GM12878 (cell line): ENCODE results near the gene MOXD1. TPM values are rescaled to one million over a fixed set of nuclear protein-coding genes. Genes with fewer than 3 reads are reported as not detected.

Experiments
- CBFB ChIP-seq: IDR thresholded peaks from 2 replicates; pipeline ENCODE4 v1.6.1; 2016; ENCODE audit warnings: antibody characterized with exemption, low read depth
- EGR1 ChIP-seq, 2 experiments: IDR thresholded peaks; 1 replicate in 1 of 2; 2 replicates in 1 of 2; pipeline ENCODE4 v1.6.1; 2011 to 2012; ENCODE audit warnings: low read depth in 2 of 2, low read length in 2 of 2, borderline replicate concordance in 1 of 2, mild to moderate bottlenecking in 1 of 2, moderate library complexity in 1 of 2
- HDAC2 ChIP-seq: fragments of 200-600 bp; sonication (generic); IDR thresholded peaks from 2 replicates; pipeline ENCODE4 v1.6.1; 2017
- IRF3 ChIP-seq: fragments of 450-650 bp; IDR thresholded peaks from 2 replicates; pipeline ENCODE4 v1.6.1; 2014; ENCODE audit warnings: mild to moderate bottlenecking
- KDM1A ChIP-seq: fragments of 200-600 bp; sonication (generic); IDR thresholded peaks from 2 replicates; pipeline ENCODE4 v1.6.1; 2016; ENCODE audit warnings: borderline replicate concordance
- KLF5 ChIP-seq: fragments of 450-650 bp; IDR thresholded peaks from 2 replicates; pipeline ENCODE4 v1.6.1; 2014; ENCODE audit warnings: mild to moderate bottlenecking; ENCODE audit not compliant: partially characterized antibody
- MEF2B ChIP-seq: fragments of 450-650 bp; IDR thresholded peaks from 2 replicates; pipeline ENCODE4 v1.6.1; 2018; ENCODE audit warnings: mild to moderate bottlenecking, moderate library complexity; ENCODE audit not compliant: partially characterized antibody, poor library complexity, severe bottlenecking
- NFYA ChIP-seq: IDR thresholded peaks from 2 replicates; pipeline ENCODE4 v1.6.1; 2011; ENCODE audit warnings: low read depth, mild to moderate bottlenecking, low read length, improper control_type of control experiment, borderline replicate concordance
- NR2C1 ChIP-seq: fragments of 450-650 bp; IDR thresholded peaks from 2 replicates; pipeline ENCODE4 v1.6.1; 2017; ENCODE audit warnings: antibody characterized with exemption, mild to moderate bottlenecking, moderate library complexity
- PML ChIP-seq: IDR thresholded peaks from 2 replicates; pipeline ENCODE4 v1.6.1; 2012; ENCODE audit warnings: low read length, inconsistent platforms
- RAD21 ChIP-seq: IDR thresholded peaks from 2 replicates; pipeline ENCODE4 v1.6.1; 2011; ENCODE audit warnings: mild to moderate bottlenecking, low read depth, low read length, moderate library complexity; ENCODE audit not compliant: insufficient read depth
- RB1 ChIP-seq: fragments of 450-650 bp; formaldehyde crosslinking; IDR thresholded peaks from 2 replicates; pipeline ENCODE4 v1.6.1; 2017; ENCODE audit warnings: mild to moderate bottlenecking, borderline replicate concordance
- RCOR1 ChIP-seq: conservative IDR thresholded peaks from 2 replicates; pipeline ENCODE4 v1.6.1; 2012; ENCODE audit warnings: low read depth, low read length, improper control_type of control experiment
- RUNX3 ChIP-seq: IDR thresholded peaks from 2 replicates; pipeline ENCODE4 v1.6.1; 2012; ENCODE audit warnings: low read length, inconsistent platforms
- SP1 ChIP-seq: IDR thresholded peaks from one replicate; pipeline ENCODE4 v1.6.1; 2011; ENCODE audit warnings: low read depth, low read length
- SRF ChIP-seq, 2 experiments: IDR thresholded peaks; 2 replicates each; pipeline ENCODE4 v1.6.1; 2011; ENCODE audit warnings: low read depth in 2 of 2, low read length in 2 of 2, mild to moderate bottlenecking in 1 of 2, moderate library complexity in 1 of 2
- STAT3 ChIP-seq: IDR thresholded peaks from 2 replicates; pipeline ENCODE4 v1.6.1; 2011; ENCODE audit warnings: low read depth, low read length, improper control_type of control experiment
- YBX1 ChIP-seq: fragments of 450-650 bp; IDR thresholded peaks from 2 replicates; pipeline ENCODE4 v1.6.1; 2016; ENCODE audit warnings: antibody characterized with exemption
- ZBTB33 ChIP-seq: fragments of 450-650 bp; IDR thresholded peaks from 2 replicates; pipeline ENCODE4 v1.6.1; 2017; ENCODE audit warnings: mild to moderate bottlenecking
- ZNF622 ChIP-seq: fragments of 450-650 bp; IDR thresholded peaks from 2 replicates; pipeline ENCODE4 v1.6.1; 2017; ENCODE audit warnings: mild to moderate bottlenecking, inconsistent platforms
- polyA plus RNA-seq, 11 experiments: library from polyadenylated mRNA; depleted of rRNA in 4 of 11; unstranded in 6 of 11; stranded (reverse) in 5 of 11; fragments of >200 nt; fragmentation: Nextera tagmentation in 4 of 11; fragmentation: Illumina TruSeq in 1 of 11; extraction: Ambion mirVana in 4 of 11; extraction: Trizol in 1 of 11; gene quantifications; 1 replicate in 1 of 11; 2 replicates in 10 of 11; pipeline versions ENCODE4 v1.2.1 to v1.2.3, GENCODE V29; 2011 to 2016; ENCODE audit warnings: inconsistent platforms in 2 of 11, missing spikeins in 2 of 11, low read depth in 1 of 11
- total RNA-seq, 4 experiments: library from RNA; depleted of rRNA in 3 of 4; stranded (reverse); fragments of >200 nt in 3 of 4; fragmentation: Illumina TruSeq in 1 of 4; extraction: Trizol in 1 of 4; gene quantifications; 2 replicates each; pipeline versions ENCODE4 v1.2.1 to v1.2.3, GENCODE V29; 2013 to 2021
- TF ChIP-seq, protein P1 (sequence below): fragments of 450-650 bp; IDR thresholded peaks from 2 replicates; pipeline ENCODE4 v1.6.1; 2016; ENCODE audit warnings: mild to moderate bottlenecking, moderate library complexity, borderline replicate concordance
- TF ChIP-seq, protein P2 (sequence below): fragments of 450-650 bp; formaldehyde crosslinking; IDR thresholded peaks from 2 replicates; pipeline ENCODE4 v1.5.0; 2022; ENCODE audit warnings: mild to moderate bottlenecking, missing genetic modification characterization

MOXD1 gene
- total and polyA plus RNA-seq, 10 of the 15 experiments (the other 5 are each of a cell fraction or from before 2014, with no cell fraction given), result 0.03 to 2.1 (median 0.64) TPM

DNA sequence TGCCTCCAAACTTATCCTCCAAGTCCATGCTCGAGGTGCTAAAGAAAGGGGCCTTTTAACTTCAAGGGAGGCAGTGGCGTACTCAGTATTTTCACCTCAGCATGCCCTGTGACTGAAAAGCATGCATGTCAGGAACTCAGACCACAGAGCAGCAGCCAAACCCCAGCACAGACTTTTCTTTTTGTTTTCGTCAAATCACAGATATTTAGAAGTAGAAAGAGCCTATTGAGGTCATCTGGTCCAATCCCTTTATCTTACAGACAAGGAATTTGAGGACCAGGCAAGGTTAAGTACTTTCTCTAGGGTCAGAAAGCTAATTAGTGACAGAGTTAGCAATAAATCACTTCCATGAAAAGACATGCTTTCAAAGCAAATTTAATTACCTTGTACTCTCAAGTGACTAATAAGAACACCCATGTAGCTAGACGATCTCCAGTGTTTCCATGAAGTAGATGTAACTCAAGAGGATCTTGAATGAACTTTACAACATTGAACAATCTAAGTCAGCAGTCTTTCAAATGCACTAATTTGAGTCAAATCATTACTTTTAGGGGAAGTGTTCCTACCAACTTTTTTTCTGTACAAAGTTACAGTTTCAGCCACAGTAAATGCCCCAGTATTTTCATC, 35.9 kb downstream of the MOXD1 start (continued):
- TF ChIP-seq ZBTB33, result no peak
- TF ChIP-seq, protein P1, sequence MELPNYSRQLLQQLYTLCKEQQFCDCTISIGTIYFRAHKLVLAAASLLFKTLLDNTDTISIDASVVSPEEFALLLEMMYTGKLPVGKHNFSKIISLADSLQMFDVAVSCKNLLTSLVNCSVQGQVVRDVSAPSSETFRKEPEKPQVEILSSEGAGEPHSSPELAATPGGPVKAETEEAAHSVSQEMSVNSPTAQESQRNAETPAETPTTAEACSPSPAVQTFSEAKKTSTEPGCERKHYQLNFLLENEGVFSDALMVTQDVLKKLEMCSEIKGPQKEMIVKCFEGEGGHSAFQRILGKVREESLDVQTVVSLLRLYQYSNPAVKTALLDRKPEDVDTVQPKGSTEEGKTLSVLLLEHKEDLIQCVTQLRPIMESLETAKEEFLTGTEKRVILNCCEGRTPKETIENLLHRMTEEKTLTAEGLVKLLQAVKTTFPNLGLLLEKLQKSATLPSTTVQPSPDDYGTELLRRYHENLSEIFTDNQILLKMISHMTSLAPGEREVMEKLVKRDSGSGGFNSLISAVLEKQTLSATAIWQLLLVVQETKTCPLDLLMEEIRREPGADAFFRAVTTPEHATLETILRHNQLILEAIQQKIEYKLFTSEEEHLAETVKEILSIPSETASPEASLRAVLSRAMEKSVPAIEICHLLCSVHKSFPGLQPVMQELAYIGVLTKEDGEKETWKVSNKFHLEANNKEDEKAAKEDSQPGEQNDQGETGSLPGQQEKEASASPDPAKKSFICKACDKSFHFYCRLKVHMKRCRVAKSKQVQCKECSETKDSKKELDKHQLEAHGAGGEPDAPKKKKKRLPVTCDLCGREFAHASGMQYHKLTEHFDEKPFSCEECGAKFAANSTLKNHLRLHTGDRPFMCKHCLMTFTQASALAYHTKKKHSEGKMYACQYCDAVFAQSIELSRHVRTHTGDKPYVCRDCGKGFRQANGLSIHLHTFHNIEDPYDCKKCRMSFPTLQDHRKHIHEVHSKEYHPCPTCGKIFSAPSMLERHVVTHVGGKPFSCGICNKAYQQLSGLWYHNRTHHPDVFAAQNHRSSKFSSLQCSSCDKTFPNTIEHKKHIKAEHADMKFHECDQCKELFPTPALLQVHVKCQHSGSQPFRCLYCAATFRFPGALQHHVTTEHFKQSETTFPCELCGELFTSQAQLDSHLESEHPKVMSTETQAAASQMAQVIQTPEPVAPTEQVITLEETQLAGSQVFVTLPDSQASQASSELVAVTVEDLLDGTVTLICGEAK, result no peak
- TF ChIP-seq RCOR1, result peak; percentile 96
- TF ChIP-seq KDM1A, result no peak
- peak; percentile 89 for TF ChIP-seq PML
- TF ChIP-seq RUNX3, result peak; percentile 98
- no peak for TF ChIP-seq NR2C1
- TF ChIP-seq, protein P2, sequence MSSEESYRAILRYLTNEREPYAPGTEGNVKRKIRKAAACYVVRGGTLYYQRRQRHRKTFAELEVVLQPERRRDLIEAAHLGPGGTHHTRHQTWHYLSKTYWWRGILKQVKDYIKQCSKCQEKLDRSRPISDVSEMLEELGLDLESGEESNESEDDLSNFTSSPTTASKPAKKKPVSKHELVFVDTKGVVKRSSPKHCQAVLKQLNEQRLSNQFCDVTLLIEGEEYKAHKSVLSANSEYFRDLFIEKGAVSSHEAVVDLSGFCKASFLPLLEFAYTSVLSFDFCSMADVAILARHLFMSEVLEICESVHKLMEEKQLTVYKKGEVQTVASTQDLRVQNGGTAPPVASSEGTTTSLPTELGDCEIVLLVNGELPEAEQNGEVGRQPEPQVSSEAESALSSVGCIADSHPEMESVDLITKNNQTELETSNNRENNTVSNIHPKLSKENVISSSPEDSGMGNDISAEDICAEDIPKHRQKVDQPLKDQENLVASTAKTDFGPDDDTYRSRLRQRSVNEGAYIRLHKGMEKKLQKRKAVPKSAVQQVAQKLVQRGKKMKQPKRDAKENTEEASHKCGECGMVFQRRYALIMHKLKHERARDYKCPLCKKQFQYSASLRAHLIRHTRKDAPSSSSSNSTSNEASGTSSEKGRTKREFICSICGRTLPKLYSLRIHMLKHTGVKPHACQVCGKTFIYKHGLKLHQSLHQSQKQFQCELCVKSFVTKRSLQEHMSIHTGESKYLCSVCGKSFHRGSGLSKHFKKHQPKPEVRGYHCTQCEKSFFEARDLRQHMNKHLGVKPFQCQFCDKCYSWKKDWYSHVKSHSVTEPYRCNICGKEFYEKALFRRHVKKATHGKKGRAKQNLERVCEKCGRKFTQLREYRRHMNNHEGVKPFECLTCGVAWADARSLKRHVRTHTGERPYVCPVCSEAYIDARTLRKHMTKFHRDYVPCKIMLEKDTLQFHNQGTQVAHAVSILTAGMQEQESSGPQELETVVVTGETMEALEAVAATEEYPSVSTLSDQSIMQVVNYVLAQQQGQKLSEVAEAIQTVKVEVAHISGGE (CRISPR knock-in tag), result no peak
- peak; percentile 90 for TF ChIP-seq STAT3
- no peak for TF ChIP-seq IRF3
- no peak for TF ChIP-seq SRF (IDR thresholded peaks at IDR 0.05; ENCODE audit: low read depth in 2 of 2, low read length in 2 of 2)
- TF ChIP-seq HDAC2, result no peak
- no peak for TF ChIP-seq ZNF622
- no peak for TF ChIP-seq YBX1
- peak; percentile 79 for TF ChIP-seq CBFB
- TF ChIP-seq RAD21, result no peak
- peak; percentile 79 for TF ChIP-seq MEF2B
- TF ChIP-seq NFYA, result no peak
- TF ChIP-seq RB1, result no peak
- no peak for TF ChIP-seq EGR1 (IDR thresholded peaks at IDR 0.05; ENCODE audit: borderline replicate concordance in 1 of 2, low read depth in 2 of 2, low read length in 2 of 2)
- no peak for TF ChIP-seq KLF5
- TF ChIP-seq SP1, result peak; percentile 44
